Hematopoietic multipotent progenitor cell (in vitro differentiated cells): ENCODE measurements around the gene INMT. TPM values are rescaled to one million over a fixed set of nuclear protein-coding genes. Genes with fewer than 3 reads are reported as not detected.
"Not testable (repeated sequence)": the region's sequence is repeated elsewhere in the genome, so short reads cannot be mapped to it uniquely, and the experiment has no call there.

Experiments
- DNase-seq, 3 donors: peaks; one replicate each; pipeline ENCODE4 v3.0.0-alpha.2; 2011 to 2015; ENCODE audit warnings: low read depth in 2 of 3, low spot score in 2 of 3
- total RNA-seq: library from RNA; depleted of rRNA; stranded (reverse); fragments of >200 nt; gene quantifications from one replicate; pipeline ENCODE4 v1.2.3, GENCODE V29; 2012

Gene INMT
- total RNA-seq: 0.54 TPM

GRCh38 chr7:30751696-30752273, at the start of gene INMT:
Gene INMT, plus strand, starts transcription at chr7:30752135. Its CDS starts 16 bp downstream, at chr7:30752151.
- DNase-seq: no peak

- peak in 1 of 3 donors; percentile 52 for DNase-seq
Measured at GRCh38 chr7:30702200-30702599, 49.7 kb upstream of the INMT start.

GRCh38 chr7:30703756-30704155, 48.2 kb upstream of the INMT start:
- no peak for DNase-seq

GRCh38 chr7:30705008-30705407, 46.9 kb upstream of the INMT start:
- DNase-seq: no peak

GRCh38 chr7:30705596-30705995, 46.3 kb upstream of the INMT start:
- DNase-seq: no peak

GRCh38 chr7:30706316-30706715, 45.6 kb upstream of the INMT start:
- no peak for DNase-seq

- DNase-seq: no peak
Measured at GRCh38 chr7:30706908-30707307, 45.0 kb upstream of the INMT start.

- DNase-seq: no peak
Measured at GRCh38 chr7:30707391-30708357, 44.3 kb upstream of the INMT start.

GRCh38 chr7:30708412-30708811, 43.5 kb upstream of the INMT start:
- no peak for DNase-seq

- DNase-seq: no peak
Measured at GRCh38 chr7:30708983-30709382, 43.0 kb upstream of the INMT start.

GRCh38 chr7:30709549-30709948, 42.4 kb upstream of the INMT start:
- no peak for DNase-seq

GRCh38 chr7:30710669-30711068, 41.3 kb upstream of the INMT start:
- DNase-seq: no peak

- no peak for DNase-seq
Measured at GRCh38 chr7:30713392-30713791, 38.5 kb upstream of the INMT start.

GRCh38 chr7:30714129-30714528, 37.8 kb upstream of the INMT start:
- no peak for DNase-seq

GRCh38 chr7:30717181-30717580, 34.8 kb upstream of the INMT start:
- no peak for DNase-seq

GRCh38 chr7:30719434-30719833, 32.5 kb upstream of the INMT start:
- not testable (repeated sequence) for DNase-seq

GRCh38 chr7:30721211-30721610, 30.7 kb upstream of the INMT start:
- no peak for DNase-seq

GRCh38 chr7:30722187-30722586, 29.7 kb upstream of the INMT start:
- no peak for DNase-seq

GRCh38 chr7:30722671-30723070, 29.3 kb upstream of the INMT start:
- no peak for DNase-seq

GRCh38 chr7:30723776-30724175, 28.2 kb upstream of the INMT start:
- no peak for DNase-seq

- no peak for DNase-seq
Measured at GRCh38 chr7:30726296-30727006, 25.5 kb upstream of the INMT start.
